Activated CD4-positive, alpha-beta T cell treated with anti-CD3 and anti-CD28 coated beads for 36 hours (primary cell): ENCODE measurements around the gene ZNF124. TPM values are rescaled to one million over a fixed set of nuclear protein-coding genes. Genes with fewer than 3 reads are reported as not detected.
A peak's percentile ranks its signal among the peaks of the same experiment; 100 is the strongest.
"Not testable (repeated sequence)": the region's sequence is repeated elsewhere in the genome, so short reads cannot be mapped to it uniquely, and the experiment has no call there.

Experiments used
- ATAC-seq: fragments of 200-7000 bp; cut with Tn5 transposase; one replicate; pipeline ENCODE4 v1.10.0; 2021; ENCODE audit warnings: mild to moderate bottlenecking, moderate library complexity
- CTCF ChIA-PET: fragments of 350-600 bp; sonication (Branson Sonifier 250); formaldehyde crosslinking; loops from one replicate; lab custom pipeline; 2021; ENCODE audit warnings: antibody characterized with exemption; lab: Charles Lee
- POLR2A ChIA-PET: fragments of 350-600 bp; sonication (Branson Sonifier 250); formaldehyde crosslinking; loops from one replicate; lab custom pipeline; 2021; ENCODE audit warnings: antibody characterized with exemption, inconsistent platforms; lab: Charles Lee
- DNase-seq: peaks from one replicate; pipeline ENCODE4 v3.0.0-alpha.2; 2020
- H3K27ac Mint-ChIP-seq: one replicate; pipeline ENCODE4 v1.8.0; 2021; ENCODE audit warnings: mixed read lengths
- H3K27me3 Mint-ChIP-seq: one replicate; pipeline ENCODE4 v1.8.0; 2021; ENCODE audit warnings: mixed read lengths
- H3K36me3 Mint-ChIP-seq: one replicate; pipeline ENCODE4 v1.8.0; 2021; ENCODE audit warnings: low read depth, mixed read lengths
- H3K4me1 Mint-ChIP-seq: one replicate; pipeline ENCODE4 v1.8.0; 2021; ENCODE audit warnings: mixed read lengths
- H3K4me3 Mint-ChIP-seq: one replicate; pipeline ENCODE4 v1.8.0; 2021; ENCODE audit warnings: mild to moderate bottlenecking, moderate library complexity, mixed read lengths
- H3K9me3 Mint-ChIP-seq: one replicate; pipeline ENCODE4 v1.8.0; 2021; ENCODE audit warnings: low read depth, mixed read lengths
- intact Hi-C, 2 experiments: fragments of 100-400 bp; cut with DNase I in 1 of 2; cut with micrococcal nuclease in 1 of 2; formaldehyde crosslinking; loops; one replicate each; pipeline versions ENCODE4 v1.14.2 to v1.15.1; 2022 to 2024; cut with DNase I, micrococcal nuclease
- total RNA-seq, 2 experiments: library from RNA; stranded (reverse); gene quantifications; one replicate each; pipeline ENCODE4 v1.2.3, GENCODE V29; 2021

Gene ZNF124
- total RNA-seq, 2 experiments from 2014 or later: 13.1 to 17.1 TPM

DNA sequence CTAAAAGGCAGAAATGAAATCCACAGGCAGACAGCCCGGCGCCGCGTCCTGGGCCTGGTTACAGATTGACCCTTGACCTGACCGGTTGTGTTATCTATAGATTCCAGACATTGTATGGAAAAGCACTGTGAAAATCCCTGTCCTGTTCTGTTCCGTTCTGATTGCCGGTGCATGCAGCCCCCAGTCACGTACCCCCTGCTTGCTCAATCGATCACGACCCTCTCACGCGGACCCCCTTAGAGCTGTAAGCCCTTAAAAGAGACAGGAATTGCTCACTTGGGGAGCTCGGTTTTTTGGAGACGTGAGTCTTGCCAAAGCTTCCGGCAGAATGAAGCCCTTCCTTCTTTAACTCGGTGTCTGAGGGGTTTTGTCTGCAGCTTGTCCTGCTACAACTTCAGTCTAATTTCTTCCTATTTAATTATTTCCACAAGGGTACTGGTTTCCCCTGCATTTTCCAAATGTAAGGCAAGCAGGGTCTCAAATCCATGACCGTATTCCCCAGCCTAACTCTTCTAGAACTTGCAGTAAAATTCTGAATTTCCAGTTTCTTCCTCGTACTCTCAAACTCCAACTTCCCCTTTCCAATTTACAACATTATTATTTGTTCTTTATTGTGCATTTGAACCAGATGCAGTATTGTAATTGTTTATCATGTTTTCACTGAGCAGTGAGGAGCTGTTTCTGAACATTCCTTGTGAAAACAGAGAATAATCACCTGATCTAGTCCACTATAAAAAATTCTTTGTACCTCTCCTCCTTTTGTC lies 44.1 kb downstream of the ZNF124 start:
- H3K36me3 Mint-ChIP-seq: peaks cover 30% of the 10 kb centered on the region
- peaks cover 18% of the 10 kb centered on the region for H3K9me3 Mint-ChIP-seq
- ATAC-seq, DNase-seq, CTCF ChIA-PET, H3K27me3 Mint-ChIP-seq, H3K4me1 Mint-ChIP-seq: not testable (repeated sequence)
- POLR2A ChIA-PET: interaction anchor here (0.6 to 1.2 kb wide), 2 partner anchors 41 to 43 kb away, joined by 3 to 4 read pairs; no protein-coding TSS in a partner anchor
- intact Hi-C loops: loop anchor here in 1 of 2 experiments (2.0 kb wide), 1 partner anchor 41 kb away; no protein-coding TSS in a partner anchor
- H3K4me3 Mint-ChIP-seq: peak overlapping the region; percentile 72
- H3K27ac Mint-ChIP-seq: peak overlapping the region; percentile 79

DNA sequence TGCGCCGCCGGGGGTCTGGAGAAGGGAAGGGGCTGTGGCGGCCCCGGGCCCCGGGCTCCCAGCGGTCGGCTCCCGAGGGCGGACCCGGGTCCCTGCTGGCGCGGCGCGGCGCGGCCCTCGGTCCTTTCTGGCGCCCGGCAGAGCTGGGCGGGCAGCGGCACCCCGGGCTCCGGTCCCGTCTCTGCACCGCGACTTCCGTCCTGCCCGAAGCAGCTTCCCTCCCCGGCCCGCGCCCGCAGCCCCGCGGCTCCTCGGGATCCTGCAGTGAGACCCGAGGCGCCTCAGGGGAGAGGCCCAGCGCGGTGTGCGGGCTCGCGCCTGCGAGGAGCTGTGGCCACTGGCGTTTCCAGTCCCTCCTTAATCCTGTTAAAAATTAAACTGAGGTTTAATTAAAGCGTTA lies 45.2 kb downstream of the ZNF124 start:
- peak; percentile 70 for ATAC-seq
- H3K27ac Mint-ChIP-seq, POLR2A ChIA-PET, H3K27me3 Mint-ChIP-seq, CTCF ChIA-PET, intact Hi-C loops, DNase-seq, H3K4me3 Mint-ChIP-seq, H3K4me1 Mint-ChIP-seq: not testable (repeated sequence)
- Mint-ChIP-seq H3K9me3 (peaks cover 12% of the 10 kb centered on the region), H3K36me3 (peaks cover 20% of the 10 kb centered on the region)

DNA sequence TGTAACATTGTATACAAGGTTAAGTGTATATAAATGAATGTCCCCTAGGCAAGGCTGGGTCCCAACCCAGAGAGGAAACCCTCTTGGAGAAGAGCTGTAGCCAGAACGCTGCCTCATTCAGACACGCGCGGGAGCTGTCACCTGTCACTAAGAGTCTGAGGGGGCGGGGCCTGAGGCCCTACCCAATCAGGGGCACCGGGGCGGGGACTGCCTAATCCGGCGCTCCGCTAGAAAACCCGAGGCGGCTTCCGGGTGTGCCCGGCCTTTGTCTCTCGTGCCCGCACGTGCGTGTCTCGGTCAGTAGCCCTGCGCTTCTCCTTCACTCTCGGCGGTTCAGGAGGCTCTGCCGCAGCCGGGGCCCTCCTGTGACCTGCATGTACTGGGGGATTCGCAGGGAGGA lies 45.7 kb downstream of the ZNF124 start:
- H3K4me1 Mint-ChIP-seq, H3K27me3 Mint-ChIP-seq, DNase-seq, CTCF ChIA-PET, H3K4me3 Mint-ChIP-seq, intact Hi-C loops, POLR2A ChIA-PET, H3K27ac Mint-ChIP-seq: not testable (repeated sequence)
- Mint-ChIP-seq H3K36me3 (peaks cover 19% of the 10 kb centered on the region), H3K9me3 (peaks cover 14% of the 10 kb centered on the region)
- ATAC-seq: peak; percentile 100

DNA sequence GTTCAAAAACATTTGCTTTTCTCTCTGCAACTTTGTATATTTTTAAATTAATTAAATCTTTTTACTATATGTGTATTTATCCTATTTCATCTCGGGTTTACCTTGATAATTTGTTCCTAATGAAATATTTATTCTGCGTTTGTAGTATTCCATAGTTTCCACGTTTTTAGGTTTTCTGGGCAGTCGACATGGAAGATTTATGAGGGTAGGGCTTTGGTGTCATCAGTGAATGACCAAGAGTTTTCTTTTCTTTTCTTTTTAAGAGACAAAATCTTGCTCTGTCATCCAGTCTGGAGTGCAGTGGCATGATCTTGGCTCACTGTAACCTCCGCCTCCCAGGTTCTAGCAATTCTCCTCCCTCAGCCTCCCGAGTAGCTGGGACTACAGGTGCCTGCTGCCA lies 50.4 kb downstream of the ZNF124 start:
- intact Hi-C loops: no loop called here
- ATAC-seq (no peak), DNase-seq (no peak)
- no peak overlapping the region for H3K4me3 Mint-ChIP-seq
- CTCF ChIA-PET: no interaction called here
- no peak overlapping the region for H3K27ac Mint-ChIP-seq
- H3K9me3 Mint-ChIP-seq: peaks cover 11% of the 10 kb centered on the region
- no peaks in the 10 kb centered on the region for H3K36me3 Mint-ChIP-seq
- POLR2A ChIA-PET: interaction anchor here (0.6 kb wide), 1 partner anchor 1498 kb away, joined by 3 read pairs; no protein-coding TSS in a partner anchor
- H3K4me1 Mint-ChIP-seq: no peaks in the 10 kb centered on the region
- no peaks in the 10 kb centered on the region for H3K27me3 Mint-ChIP-seq

DNA sequence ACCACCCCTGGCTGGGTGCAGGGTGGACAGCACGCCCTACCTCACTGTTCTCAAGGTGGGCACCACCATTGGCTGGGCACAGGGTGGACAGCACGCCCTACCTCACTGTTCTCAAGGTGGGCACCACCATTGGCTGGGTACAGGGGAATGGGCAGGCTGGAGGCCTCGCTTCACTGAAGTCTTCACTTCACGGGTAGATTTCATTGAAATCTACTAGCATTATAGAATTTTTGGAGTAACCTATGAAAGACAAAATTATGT lies 51.5 kb downstream of the ZNF124 start:
- H3K9me3 Mint-ChIP-seq: peaks cover 11% of the 10 kb centered on the region
- DNase-seq, intact Hi-C loops, H3K4me1 Mint-ChIP-seq, CTCF ChIA-PET, H3K4me3 Mint-ChIP-seq, ATAC-seq, POLR2A ChIA-PET, H3K27me3 Mint-ChIP-seq, H3K36me3 Mint-ChIP-seq, H3K27ac Mint-ChIP-seq: not testable (repeated sequence)

DNA sequence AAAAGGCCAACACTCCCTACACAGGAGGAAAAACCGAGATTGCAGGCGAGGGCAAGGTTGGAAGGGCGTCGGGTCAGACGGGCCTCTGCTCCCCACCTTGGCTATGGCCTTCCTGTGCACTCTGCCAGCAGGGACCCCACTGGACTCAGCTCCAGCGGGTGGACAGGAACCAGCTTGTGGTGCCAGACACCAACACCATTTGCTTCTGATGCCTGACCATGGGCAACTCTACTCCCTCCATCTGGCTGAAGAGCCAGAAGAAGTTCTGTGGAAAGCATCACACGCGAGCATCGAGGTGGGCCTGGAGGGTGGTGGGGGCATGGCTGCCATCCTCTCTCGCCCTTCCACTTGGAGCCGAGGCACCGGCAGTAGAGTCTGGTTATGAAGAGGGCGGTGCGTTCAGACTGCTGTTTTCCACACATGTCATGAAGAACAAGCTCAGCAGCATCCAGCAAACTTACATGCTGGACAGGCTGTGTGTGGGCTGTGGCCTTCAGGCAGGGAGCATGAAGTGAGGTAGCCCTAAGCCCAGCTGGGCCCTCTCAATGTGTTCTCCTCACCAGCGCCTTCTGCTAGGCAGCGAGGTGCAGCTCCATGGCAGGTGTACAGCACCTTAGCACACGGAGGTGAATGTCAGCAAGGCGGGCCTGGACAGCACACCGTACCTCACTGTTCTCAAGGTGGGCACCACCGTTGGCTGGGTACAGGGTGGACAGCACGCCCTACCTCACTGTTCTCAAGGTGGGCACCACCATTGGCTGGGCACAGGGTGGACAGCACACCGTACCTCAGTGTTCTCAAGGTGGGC lies 52.0 kb downstream of the ZNF124 start:
- no peak for ATAC-seq
- H3K4me3 Mint-ChIP-seq: no peak overlapping the region
- no peak for DNase-seq
- no peaks in the 10 kb centered on the region for H3K36me3 Mint-ChIP-seq
- POLR2A ChIA-PET: no interaction called here
- no peak overlapping the region for H3K27ac Mint-ChIP-seq
- CTCF ChIA-PET: interaction anchor here (0.5 to 0.8 kb wide), 3 partner anchors 34 to 173 kb away, joined by 3 to 4 read pairs (median 3); no protein-coding TSS in a partner anchor
- H3K4me1 Mint-ChIP-seq: no peaks in the 10 kb centered on the region
- intact Hi-C loops: no loop called here
- peaks cover 8% of the 10 kb centered on the region for H3K9me3 Mint-ChIP-seq
- H3K27me3 Mint-ChIP-seq: no peaks in the 10 kb centered on the region

DNA sequence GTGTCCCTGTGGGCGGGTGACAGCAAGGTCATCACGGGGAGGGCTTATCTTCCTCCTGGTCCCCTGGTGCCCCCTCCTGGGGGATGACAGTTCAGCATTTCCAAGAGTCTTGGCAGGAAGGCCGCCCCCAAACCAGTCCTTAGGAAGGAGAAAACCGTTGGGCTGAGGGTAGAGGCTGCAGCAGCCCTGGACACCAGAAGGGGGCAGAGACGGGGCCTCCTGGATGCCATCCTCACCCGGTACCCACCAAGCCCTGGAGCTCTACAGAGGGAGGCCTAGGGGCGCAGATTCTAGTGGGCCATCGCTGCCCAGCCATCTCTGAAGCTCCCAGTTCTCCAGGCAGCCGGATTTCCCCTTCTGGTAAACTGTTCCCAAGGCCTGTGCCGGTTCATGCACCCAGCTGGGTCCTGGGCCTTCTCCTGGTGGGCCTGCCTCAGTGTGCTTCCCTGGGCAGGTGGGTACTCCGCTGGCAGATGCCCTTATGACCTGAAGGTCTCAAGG lies 52.8 kb downstream of the ZNF124 start:
- peaks cover 6% of the 10 kb centered on the region for H3K9me3 Mint-ChIP-seq
- intact Hi-C loops: no loop called here
- ChIA-PET POLR2A (interaction anchor here (0.6 kb wide), 1 partner anchor 88 kb away, joined by 3 read pairs; no protein-coding TSS in a partner anchor), CTCF (interaction anchor here (0.5 to 0.8 kb wide), 3 partner anchors 33 to 173 kb away, joined by 3 to 4 read pairs (median 3); no protein-coding TSS in a partner anchor)
- no peak overlapping the region for H3K4me3 Mint-ChIP-seq
- H3K27me3 Mint-ChIP-seq: no peaks in the 10 kb centered on the region
- no peaks in the 10 kb centered on the region for H3K36me3 Mint-ChIP-seq
- ATAC-seq: peak; percentile 66
- DNase-seq: peak; percentile 62
- H3K27ac Mint-ChIP-seq: no peak overlapping the region
- H3K4me1 Mint-ChIP-seq: no peaks in the 10 kb centered on the region

DNA sequence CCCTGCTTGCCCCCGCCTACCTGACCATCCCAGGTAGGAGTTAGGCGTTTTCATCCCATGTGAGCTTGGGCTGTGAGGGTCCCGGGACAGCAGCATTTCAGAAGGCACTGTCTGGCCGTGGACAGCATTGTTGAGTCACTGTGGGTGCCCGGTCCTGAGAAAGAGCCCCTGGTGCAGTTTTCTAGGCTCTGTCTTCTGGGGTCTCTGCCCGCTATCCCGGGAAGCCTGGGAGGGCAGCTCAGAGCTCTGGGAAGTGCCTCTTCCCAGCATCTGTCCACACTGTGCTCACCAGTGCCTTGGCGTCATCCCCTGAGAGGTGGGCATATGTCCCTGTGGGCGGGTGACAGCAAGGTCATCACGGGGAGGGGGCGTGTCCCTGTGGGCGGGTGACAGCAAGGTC lies 56.3 kb downstream of the ZNF124 start:
- Mint-ChIP-seq H3K27ac (no peak overlapping the region), H3K9me3 (no peaks in the 10 kb centered on the region), H3K27me3 (peaks cover 12% of the 10 kb centered on the region), H3K4me3 (no peak overlapping the region), H3K36me3 (no peaks in the 10 kb centered on the region), H3K4me1 (peaks cover 5% of the 10 kb centered on the region)
- DNase-seq (no peak), ATAC-seq (no peak)
- ChIA-PET CTCF (no interaction called here), POLR2A (no interaction called here)
- intact Hi-C loops: no loop called here

DNA sequence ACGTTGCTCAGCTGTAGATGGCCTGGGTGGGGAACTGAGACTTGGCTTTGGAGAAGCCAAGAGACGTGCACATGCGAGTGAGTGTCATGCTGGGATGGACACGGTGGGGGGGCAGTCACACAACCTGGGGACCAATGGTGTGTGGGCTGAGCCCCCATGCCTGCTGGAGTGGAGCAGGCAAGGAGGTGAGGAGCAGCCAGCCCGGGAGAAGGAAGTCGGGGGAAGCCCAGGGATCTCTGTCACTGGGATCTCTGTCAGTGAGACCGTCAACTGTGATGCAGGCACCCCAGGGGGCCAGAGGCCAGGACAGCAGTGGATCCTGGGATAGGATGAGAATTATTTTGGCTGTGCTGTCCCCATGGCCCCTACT lies 56.7 kb downstream of the ZNF124 start:
- intact Hi-C loops: no loop called here
- ATAC-seq (no peak), DNase-seq (no peak)
- H3K9me3 Mint-ChIP-seq: no peaks in the 10 kb centered on the region
- no peaks in the 10 kb centered on the region for H3K36me3 Mint-ChIP-seq
- POLR2A ChIA-PET: no interaction called here
- no peak overlapping the region for H3K27ac Mint-ChIP-seq
- peaks cover 6% of the 10 kb centered on the region for H3K4me1 Mint-ChIP-seq
- CTCF ChIA-PET: interaction anchor here (0.6 kb wide), 1 partner anchor 112 kb away, joined by 3 read pairs; no protein-coding TSS in a partner anchor
- no peak overlapping the region for H3K4me3 Mint-ChIP-seq
- H3K27me3 Mint-ChIP-seq: peaks cover 12% of the 10 kb centered on the region

DNA sequence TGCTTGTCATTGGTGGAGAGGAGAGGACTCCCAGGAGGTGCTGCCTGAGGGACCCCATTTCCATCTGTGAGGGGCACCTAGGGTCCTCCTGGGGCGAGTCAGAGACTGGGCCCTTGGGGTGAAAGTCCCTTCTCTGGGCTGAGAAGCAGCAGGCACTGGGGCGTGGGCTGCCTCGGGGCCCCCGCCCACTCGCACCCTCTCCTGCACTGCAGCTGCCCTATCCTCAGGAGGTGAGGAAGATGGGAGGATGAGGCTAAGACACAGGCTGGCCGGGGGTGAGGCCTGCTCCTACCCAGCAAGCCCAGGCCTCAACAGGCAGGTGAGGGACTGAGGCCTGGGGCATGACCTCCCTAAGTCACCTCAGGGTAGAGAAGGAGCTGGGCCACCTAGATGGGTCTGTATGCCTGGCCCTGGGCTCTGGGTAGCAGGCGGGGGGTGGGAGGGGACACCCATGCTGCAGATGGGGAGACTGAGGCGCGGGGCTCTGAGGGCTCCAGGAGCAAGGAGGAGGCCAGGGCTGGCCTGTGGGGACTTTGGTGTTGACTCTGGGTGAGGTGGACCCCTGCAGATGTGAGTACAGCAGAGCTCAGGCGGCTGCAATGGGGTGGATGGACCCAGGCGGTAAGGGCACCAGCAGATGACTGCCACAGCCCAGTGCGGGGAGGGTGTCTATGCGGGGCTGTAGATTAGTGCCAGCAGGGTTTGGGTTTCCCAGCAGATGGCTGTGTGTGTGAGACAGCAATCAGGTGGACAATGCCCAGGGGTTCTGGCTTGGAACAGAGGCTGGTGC lies 57.3 kb downstream of the ZNF124 start:
- H3K36me3 Mint-ChIP-seq: no peaks in the 10 kb centered on the region
- H3K4me3 Mint-ChIP-seq: no peak overlapping the region
- H3K27me3 Mint-ChIP-seq: peaks cover 16% of the 10 kb centered on the region
- peaks cover 8% of the 10 kb centered on the region for H3K4me1 Mint-ChIP-seq
- H3K27ac Mint-ChIP-seq: no peak overlapping the region
- intact Hi-C loops: no loop called here
- ChIA-PET POLR2A (no interaction called here), CTCF (interaction anchor here (0.6 kb wide), 1 partner anchor 113 kb away, joined by 3 read pairs; no protein-coding TSS in a partner anchor)
- no peak for ATAC-seq
- no peaks in the 10 kb centered on the region for H3K9me3 Mint-ChIP-seq
- no peak for DNase-seq

DNA sequence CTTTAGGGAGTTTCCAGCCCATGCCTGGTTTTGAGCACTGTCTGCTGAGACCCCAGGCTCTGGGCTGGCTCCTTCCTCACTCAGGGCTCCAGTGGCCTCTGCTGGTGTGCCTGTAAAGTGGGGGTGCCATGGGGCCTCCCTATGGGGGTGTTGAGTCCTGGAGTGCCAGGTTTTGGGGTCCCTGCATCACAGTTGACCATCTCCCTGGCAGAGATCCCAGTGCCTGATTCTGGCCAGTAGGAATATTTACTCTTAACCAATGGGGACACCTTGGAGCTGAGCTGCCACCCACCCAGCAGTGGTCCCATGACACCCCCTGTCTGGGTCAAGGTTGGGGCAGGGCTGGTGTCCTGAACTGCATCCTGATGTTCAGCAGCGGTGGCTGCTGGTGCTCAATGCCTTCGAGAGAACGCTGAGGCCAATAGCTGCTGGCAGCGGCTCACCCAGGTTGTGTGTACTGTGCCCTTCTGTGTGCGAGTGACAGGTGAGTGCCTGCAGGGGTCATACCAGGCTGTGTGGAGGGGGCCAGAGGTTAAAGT lies 58.0 kb downstream of the ZNF124 start:
- Mint-ChIP-seq H3K9me3 (no peaks in the 10 kb centered on the region), H3K27me3 (peaks cover 20% of the 10 kb centered on the region), H3K4me3 (no peak overlapping the region), H3K36me3 (no peaks in the 10 kb centered on the region), H3K4me1 (peaks cover 9% of the 10 kb centered on the region), H3K27ac (no peak overlapping the region)
- CTCF ChIA-PET: no interaction called here
- intact Hi-C loops: no loop called here
- POLR2A ChIA-PET: no interaction called here
- no peak for ATAC-seq
- no peak for DNase-seq
